Activated naive CD4-positive, alpha-beta T cell treated with anti-CD3 and anti-CD28 coated beads for 36 hours (primary cell): ENCODE results near the gene PLEKHG4B. TPM values are rescaled to one million over a fixed set of nuclear protein-coding genes. Genes with fewer than 3 reads are reported as not detected.

ENCODE experiments used
- CTCF ChIA-PET: fragments of 350-600 bp; sonication (Branson Sonifier 250); formaldehyde crosslinking; loops from one replicate; lab custom pipeline; 2021; ENCODE audit warnings: antibody characterized with exemption; lab: Charles Lee
- DNase-seq: peaks from one replicate; pipeline ENCODE4 v3.0.0-alpha.2; 2020
- H3K27ac Mint-ChIP-seq: one replicate; pipeline ENCODE4 v1.8.0; 2021; ENCODE audit warnings: mild to moderate bottlenecking, mixed read lengths
- H3K27me3 Mint-ChIP-seq: one replicate; pipeline ENCODE4 v1.8.0; 2021; ENCODE audit warnings: low read depth, mixed read lengths
- H3K36me3 Mint-ChIP-seq: one replicate; pipeline ENCODE4 v1.8.0; 2021; ENCODE audit warnings: low read depth, mixed read lengths
- H3K4me1 Mint-ChIP-seq: one replicate; pipeline ENCODE4 v1.8.0; 2021; ENCODE audit warnings: low read depth, mixed read lengths
- H3K4me3 Mint-ChIP-seq: one replicate; pipeline ENCODE4 v1.8.0; 2021; ENCODE audit warnings: mild to moderate bottlenecking, moderate library complexity, mixed read lengths
- H3K9me3 Mint-ChIP-seq: one replicate; pipeline ENCODE4 v1.8.0; 2021; ENCODE audit warnings: mixed read lengths
- intact Hi-C: fragments of 100-400 bp; cut with micrococcal nuclease; formaldehyde crosslinking; loops from one replicate; pipeline ENCODE4 v1.15.1; 2023
- total RNA-seq, 2 experiments: library from RNA; stranded (reverse); gene quantifications; one replicate each; pipeline ENCODE4 v1.2.3, GENCODE V29; 2021

The PLEKHG4B gene
- total RNA-seq, 2 experiments from 2014 or later: not detected

DNA sequence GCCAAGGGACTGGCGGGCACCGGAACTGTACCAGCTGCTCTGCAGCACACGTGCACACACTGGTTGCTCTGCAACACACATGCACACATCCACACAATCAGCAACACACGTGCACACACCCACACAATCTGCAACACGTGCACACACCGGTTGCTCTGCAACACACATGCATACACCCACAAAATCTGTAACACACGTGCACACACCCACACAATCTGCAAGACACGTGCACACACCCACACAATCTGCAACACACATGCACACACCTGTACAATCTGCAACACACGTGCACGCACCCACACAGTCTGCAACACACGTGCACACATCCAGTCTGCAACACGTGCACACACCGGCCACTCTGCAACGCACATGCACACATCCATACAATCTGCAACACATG, 17.9 kb downstream of the PLEKHG4B start:
- CTCF ChIA-PET: no interaction called here
- Mint-ChIP-seq H3K36me3 (no peaks in the 10 kb centered on the region), H3K4me3 (no peak overlapping the region), H3K9me3 (no peaks in the 10 kb centered on the region), H3K4me1 (no peaks in the 10 kb centered on the region), H3K27ac (no peak overlapping the region), H3K27me3 (peaks cover 4% of the 10 kb centered on the region)
- intact Hi-C loops: no loop called here
- no peak for DNase-seq

DNA sequence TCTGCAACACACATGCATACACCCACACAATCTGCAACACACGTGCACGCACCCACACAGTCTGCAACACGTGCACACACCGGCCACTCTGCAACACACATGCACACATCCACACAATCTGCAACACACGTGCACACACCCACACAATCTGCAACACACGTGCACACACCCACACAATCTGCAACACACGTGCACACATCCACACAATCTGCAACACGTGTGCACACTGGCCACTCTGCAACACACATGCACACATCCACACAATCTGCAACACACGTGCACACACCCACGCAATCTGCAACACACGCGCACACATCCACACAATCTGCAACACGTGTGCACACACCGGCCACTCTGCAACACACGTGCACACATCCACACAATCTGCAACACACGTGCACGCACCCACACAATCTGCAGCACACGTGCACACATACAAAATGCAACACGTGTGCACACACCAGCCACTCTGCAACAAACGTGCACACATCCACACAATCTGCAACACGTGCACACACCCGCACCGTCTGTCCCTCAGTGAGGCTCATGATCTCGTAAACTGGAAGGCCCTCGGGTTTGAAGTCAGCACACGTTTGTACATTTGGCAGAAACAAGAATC, 18.4 kb downstream of the PLEKHG4B start:
- H3K9me3 Mint-ChIP-seq: no peaks in the 10 kb centered on the region
- DNase-seq: no peak
- no peak overlapping the region for H3K27ac Mint-ChIP-seq
- H3K36me3 Mint-ChIP-seq: no peaks in the 10 kb centered on the region
- CTCF ChIA-PET: no interaction called here
- no peaks in the 10 kb centered on the region for H3K27me3 Mint-ChIP-seq
- no peaks in the 10 kb centered on the region for H3K4me1 Mint-ChIP-seq
- H3K4me3 Mint-ChIP-seq: no peak overlapping the region
- intact Hi-C loops: no loop called here

DNA sequence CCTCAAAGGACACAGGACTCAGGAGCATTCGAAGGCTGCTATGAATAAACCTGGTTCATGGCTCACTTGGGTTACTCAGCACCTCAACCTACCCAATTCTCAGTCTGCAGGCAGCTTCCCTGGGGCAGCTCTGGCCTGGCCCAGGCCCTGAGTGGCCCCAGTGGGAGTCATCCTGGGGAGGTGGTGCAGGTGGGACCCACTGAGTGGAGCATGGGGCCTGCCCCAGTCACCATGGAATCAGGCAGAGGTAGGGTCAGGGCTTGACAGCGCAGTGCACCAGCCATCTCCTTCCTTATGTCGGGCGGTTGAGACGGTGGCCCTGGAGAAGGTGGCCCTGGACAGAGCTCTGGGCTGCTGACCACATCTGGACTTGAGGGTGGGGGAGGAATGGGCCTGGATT, 19.2 kb downstream of the PLEKHG4B start:
- Mint-ChIP-seq H3K36me3 (no peaks in the 10 kb centered on the region), H3K27ac (no peak overlapping the region), H3K9me3 (no peaks in the 10 kb centered on the region), H3K4me3 (no peak overlapping the region), H3K27me3 (peaks cover 2% of the 10 kb centered on the region), H3K4me1 (no peaks in the 10 kb centered on the region)
- intact Hi-C loops: no loop called here
- CTCF ChIA-PET: no interaction called here
- DNase-seq: no peak

DNA sequence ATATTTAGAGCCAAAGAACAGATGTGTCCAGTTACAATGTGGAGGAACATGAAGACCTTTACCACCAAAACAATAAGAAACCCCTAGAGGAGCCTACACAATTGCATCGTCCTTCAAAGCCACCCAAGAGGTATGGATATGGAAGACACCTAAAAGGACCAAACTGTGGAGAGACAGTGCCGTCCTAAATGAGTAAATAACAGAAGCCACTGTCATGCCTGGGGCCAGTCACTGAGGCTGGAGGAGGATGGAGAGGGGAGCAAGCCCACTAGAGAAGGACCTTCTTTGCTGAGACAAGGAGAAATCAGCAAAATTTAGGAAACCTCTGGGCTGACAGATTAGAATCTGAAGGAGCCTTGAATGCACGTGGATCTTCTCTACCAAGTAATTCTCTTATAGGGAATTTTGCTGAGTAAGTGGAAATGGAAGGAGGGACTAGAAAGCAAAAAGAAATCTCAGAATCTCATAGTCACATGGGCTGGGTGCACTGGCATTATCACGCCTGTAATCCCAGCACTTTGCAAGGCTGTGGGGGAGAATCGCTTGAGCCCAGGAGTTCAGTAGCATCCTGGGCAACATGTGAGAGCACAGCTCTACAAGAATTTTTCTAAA, 27.6 kb downstream of the PLEKHG4B start:
- Mint-ChIP-seq H3K36me3 (no peaks in the 10 kb centered on the region), H3K4me3 (no peak overlapping the region), H3K27me3 (peaks cover 26% of the 10 kb centered on the region), H3K27ac (no peak overlapping the region), H3K4me1 (no peaks in the 10 kb centered on the region), H3K9me3 (peaks cover 7% of the 10 kb centered on the region)
- CTCF ChIA-PET: no interaction called here
- intact Hi-C loops: no loop called here
- no peak for DNase-seq

DNA sequence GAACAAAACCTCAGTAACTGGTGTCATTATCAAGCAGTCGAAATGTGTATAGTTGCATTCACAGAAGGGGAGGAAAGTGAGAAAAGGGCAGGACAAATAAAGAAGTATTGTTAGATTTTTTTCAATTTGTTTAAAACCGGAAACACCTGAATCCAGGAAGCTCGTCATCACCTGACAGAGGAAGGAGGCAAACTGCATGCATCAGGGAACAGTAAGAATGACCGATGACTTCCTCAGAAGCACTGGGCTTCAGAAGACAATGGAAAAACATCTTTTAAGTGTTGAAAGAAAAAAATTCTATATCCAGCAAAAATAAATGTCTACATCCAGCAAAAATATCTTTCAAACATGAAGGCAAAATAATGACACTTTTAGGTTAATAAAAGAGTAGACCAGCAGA, 29.5 kb downstream of the PLEKHG4B start:
- intact Hi-C loops: no loop called here
- no peaks in the 10 kb centered on the region for H3K36me3 Mint-ChIP-seq
- DNase-seq: no peak
- H3K27me3 Mint-ChIP-seq: peaks cover 29% of the 10 kb centered on the region
- H3K4me3 Mint-ChIP-seq: no peak overlapping the region
- no peak overlapping the region for H3K27ac Mint-ChIP-seq
- no peaks in the 10 kb centered on the region for H3K4me1 Mint-ChIP-seq
- CTCF ChIA-PET: no interaction called here
- H3K9me3 Mint-ChIP-seq: peaks cover 13% of the 10 kb centered on the region

DNA sequence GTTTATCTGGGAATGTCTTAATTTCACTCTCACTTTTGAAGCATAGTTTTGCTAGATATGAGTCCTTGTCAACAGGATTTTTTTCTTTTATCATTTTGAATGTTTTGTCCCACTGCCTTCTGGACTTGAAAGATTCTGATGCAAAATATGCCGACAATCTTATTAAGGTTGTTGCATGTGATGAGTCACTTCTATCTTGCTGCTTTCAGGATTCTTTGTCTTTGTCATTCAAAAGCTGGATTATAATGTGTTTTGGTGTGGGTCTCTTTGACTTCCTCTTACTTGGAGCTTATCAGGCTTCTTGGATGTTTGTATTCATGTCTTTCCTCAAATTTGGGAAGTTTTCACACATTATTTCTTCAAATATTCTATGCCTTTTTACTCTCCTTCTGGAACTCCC, 33.8 kb downstream of the PLEKHG4B start:
- intact Hi-C loops: no loop called here
- CTCF ChIA-PET: interaction anchor here (0.6 kb wide), 1 partner anchor 13 kb away, joined by 3 read pairs; no protein-coding TSS in a partner anchor
- no peaks in the 10 kb centered on the region for H3K36me3 Mint-ChIP-seq

DNA sequence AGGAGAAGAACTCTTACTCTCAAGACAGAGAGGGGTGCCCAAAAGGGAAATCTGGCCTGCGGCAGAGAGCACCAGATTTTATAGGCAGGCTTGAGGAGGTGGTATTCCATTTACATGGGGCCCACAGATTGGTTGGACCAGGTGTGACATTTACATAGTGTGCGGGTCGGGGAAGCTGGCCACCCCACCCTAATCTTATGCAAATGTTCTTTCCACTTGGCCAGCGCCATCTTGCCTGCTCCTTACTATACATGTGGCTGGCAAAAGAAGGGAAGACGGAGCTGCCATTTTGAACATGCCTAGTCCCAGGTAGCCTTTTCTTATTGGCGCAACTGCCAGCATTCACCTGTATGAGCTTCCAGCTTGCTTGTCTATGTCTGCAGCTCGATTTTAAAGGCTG, 34.8 kb downstream of the PLEKHG4B start:
- peaks cover 8% of the 10 kb centered on the region for H3K9me3 Mint-ChIP-seq
- intact Hi-C loops: no loop called here
- DNase-seq: no peak
- CTCF ChIA-PET: no interaction called here
- no peak overlapping the region for H3K27ac Mint-ChIP-seq
- no peaks in the 10 kb centered on the region for H3K36me3 Mint-ChIP-seq
- H3K4me1 Mint-ChIP-seq: no peaks in the 10 kb centered on the region
- H3K27me3 Mint-ChIP-seq: peaks cover 18% of the 10 kb centered on the region
- no peak overlapping the region for H3K4me3 Mint-ChIP-seq

More for the DNA sequence above, 33.8 kb downstream of the PLEKHG4B start:
- Mint-ChIP-seq H3K9me3 (peaks cover 15% of the 10 kb centered on the region), H3K4me3 (no peak overlapping the region), H3K27me3 (peaks cover 14% of the 10 kb centered on the region), H3K4me1 (no peaks in the 10 kb centered on the region), H3K27ac (no peak overlapping the region)
- DNase-seq: no peak

DNA sequence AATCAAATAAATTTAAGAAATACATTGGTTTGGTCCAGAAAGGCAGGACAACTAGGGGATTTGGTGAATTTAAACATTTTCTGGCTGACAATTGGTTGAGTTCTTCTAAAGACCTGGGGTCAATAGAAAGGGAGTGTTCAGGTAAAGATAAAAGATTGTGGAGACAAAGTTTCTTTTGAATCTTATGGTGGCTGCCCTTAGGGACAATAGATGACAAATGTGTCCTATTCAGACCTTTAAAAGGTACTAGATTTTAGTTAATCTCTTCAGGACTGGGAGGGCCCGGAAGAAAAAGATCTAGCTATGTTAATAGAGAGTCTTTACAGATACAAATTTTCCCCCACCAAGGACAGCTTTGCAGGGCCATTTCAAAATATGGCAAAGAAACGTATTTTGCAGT, 35.9 kb downstream of the PLEKHG4B start:
- peaks cover 23% of the 10 kb centered on the region for H3K27me3 Mint-ChIP-seq
- H3K4me3 Mint-ChIP-seq: no peak overlapping the region
- H3K9me3 Mint-ChIP-seq: peaks cover 8% of the 10 kb centered on the region
- H3K4me1 Mint-ChIP-seq: no peaks in the 10 kb centered on the region
- CTCF ChIA-PET: no interaction called here
- intact Hi-C loops: no loop called here
- DNase-seq: no peak
- no peak overlapping the region for H3K27ac Mint-ChIP-seq
- no peaks in the 10 kb centered on the region for H3K36me3 Mint-ChIP-seq

DNA sequence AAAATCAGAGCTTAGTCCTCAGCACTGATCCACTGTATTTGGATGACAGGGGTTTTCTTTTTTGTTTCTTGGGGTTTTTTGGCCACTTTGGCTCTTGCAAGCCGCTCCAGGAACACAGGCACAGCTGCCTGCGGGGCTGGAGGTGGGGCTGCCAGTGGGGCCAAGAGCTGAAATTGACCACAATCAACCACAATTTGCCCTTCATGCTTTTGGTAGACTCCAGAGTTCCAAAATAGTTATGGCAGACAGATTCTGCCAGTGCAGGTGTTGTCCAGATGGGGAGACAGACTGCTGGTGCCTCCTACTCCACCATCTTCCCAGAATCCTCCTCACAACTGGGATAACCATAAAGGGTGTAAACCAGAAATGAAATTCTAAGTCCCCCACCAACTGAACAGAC, 36.5 kb downstream of the PLEKHG4B start:
- no peak overlapping the region for H3K27ac Mint-ChIP-seq
- CTCF ChIA-PET: no interaction called here
- intact Hi-C loops: no loop called here

DNA sequence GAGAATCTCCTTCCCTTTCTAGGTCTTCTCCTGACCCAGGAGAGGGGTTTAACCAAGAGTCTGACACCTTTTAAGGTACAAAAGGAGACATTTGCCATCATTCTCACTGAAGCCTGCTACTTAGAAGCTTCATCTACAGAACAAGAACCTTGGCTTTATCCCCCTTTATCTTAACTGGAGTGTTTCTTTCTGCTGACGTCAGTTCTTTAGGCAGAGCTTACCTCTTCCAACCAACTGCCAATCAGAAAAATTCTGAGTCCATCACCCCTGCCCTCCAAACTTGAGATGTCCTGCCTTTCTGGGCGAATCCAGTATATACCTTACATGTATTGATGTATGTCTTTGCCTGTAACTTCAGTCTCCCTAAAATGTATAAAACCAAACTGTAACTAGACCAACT, 37.2 kb downstream of the PLEKHG4B start:
- no peaks in the 10 kb centered on the region for H3K36me3 Mint-ChIP-seq

More for the DNA sequence above, 36.5 kb downstream of the PLEKHG4B start:
- Mint-ChIP-seq H3K36me3 (no peaks in the 10 kb centered on the region), H3K4me3 (no peak overlapping the region), H3K9me3 (peaks cover 8% of the 10 kb centered on the region), H3K27me3 (peaks cover 23% of the 10 kb centered on the region), H3K4me1 (no peaks in the 10 kb centered on the region)
- no peak for DNase-seq

DNA sequence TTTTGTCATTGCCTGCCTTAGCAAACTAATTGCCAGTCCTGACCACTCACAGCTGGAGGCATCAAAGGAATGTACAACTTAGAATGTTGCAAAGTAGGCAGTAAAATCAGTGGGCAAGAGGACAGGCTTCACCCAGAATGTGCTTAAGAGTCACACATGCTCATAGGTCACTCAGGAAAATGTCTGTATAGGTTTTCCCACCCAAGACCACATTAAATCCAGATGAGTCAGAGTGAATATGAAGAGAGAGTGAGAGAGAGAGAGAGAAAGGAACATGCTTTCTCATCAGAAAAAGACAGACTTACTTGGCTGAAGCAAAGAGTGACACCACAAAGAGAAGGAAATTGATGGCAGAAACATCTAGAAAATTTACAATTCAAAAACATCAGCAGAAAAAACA, 37.9 kb downstream of the PLEKHG4B start:
- peaks cover 8% of the 10 kb centered on the region for H3K9me3 Mint-ChIP-seq
- H3K4me3 Mint-ChIP-seq: no peak overlapping the region
- no peak overlapping the region for H3K27ac Mint-ChIP-seq
- CTCF ChIA-PET: no interaction called here
- peaks cover 15% of the 10 kb centered on the region for H3K27me3 Mint-ChIP-seq
- no peak for DNase-seq
- no peaks in the 10 kb centered on the region for H3K4me1 Mint-ChIP-seq
- no peaks in the 10 kb centered on the region for H3K36me3 Mint-ChIP-seq
- intact Hi-C loops: no loop called here

More for the DNA sequence above, 37.2 kb downstream of the PLEKHG4B start:
- Mint-ChIP-seq H3K4me3 (no peak overlapping the region), H3K27ac (no peak overlapping the region), H3K4me1 (no peaks in the 10 kb centered on the region), H3K9me3 (peaks cover 8% of the 10 kb centered on the region), H3K27me3 (peaks cover 20% of the 10 kb centered on the region)
- CTCF ChIA-PET: no interaction called here
- intact Hi-C loops: no loop called here
- DNase-seq: no peak

DNA sequence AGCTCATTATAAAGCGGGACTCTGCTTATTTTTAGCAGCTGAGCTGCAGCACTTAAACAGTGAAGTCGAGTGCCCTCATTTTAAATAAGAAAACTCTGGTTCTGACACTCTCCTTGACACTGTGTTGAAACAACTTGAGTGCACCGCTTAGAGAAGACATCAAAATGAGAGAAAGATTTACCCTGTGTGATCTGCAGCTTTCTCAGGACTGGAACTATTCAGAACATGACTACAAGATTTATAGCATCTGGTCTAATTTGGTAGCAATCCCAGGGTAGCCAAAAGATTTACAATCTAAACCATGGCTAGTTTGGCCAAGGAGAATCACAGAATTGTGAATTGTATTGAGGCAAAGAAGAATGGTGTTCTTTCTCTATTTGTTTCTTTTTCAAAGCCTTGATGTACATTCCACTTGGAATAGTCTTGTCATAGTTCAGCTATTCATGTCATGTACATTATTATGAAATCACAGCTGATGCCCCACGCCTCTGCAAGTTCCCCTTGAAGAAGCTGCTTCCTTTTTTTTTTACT, 38.7 kb downstream of the PLEKHG4B start:
- CTCF ChIA-PET: interaction anchor here (0.6 kb wide), 1 partner anchor 28 kb away, joined by 3 read pairs; no protein-coding TSS in a partner anchor
- Mint-ChIP-seq H3K9me3 (peaks cover 8% of the 10 kb centered on the region), H3K27ac (no peak overlapping the region), H3K4me1 (no peaks in the 10 kb centered on the region), H3K27me3 (peaks cover 14% of the 10 kb centered on the region), H3K36me3 (no peaks in the 10 kb centered on the region), H3K4me3 (no peak overlapping the region)
- intact Hi-C loops: no loop called here
- DNase-seq: no peak

DNA sequence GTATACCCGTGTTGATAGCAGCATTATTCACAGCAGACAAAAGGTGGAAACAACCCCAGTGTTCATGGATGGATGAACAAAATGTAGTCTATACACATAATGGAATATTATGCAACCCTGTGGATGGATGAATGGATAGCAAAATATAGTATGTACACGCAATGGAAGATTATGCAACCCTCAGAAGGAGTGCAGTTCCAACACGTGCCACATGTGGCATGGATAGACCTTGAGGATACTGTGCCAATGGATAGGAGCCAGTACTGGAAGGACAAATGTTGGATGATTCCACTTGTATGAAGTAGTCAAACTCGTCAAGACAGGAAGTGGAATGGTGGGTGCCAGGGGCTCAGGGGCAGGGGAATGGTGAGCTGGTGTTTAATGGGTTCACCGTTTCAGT, 44.9 kb downstream of the PLEKHG4B start:
- no peak overlapping the region for H3K4me3 Mint-ChIP-seq
- H3K27me3 Mint-ChIP-seq: peaks cover 4% of the 10 kb centered on the region
- no peak for DNase-seq
- intact Hi-C loops: no loop called here
- no peak overlapping the region for H3K27ac Mint-ChIP-seq
- H3K4me1 Mint-ChIP-seq: no peaks in the 10 kb centered on the region
- CTCF ChIA-PET: no interaction called here
- no peaks in the 10 kb centered on the region for H3K36me3 Mint-ChIP-seq
- H3K9me3 Mint-ChIP-seq: no peaks in the 10 kb centered on the region
